HL-60 (cell line): ENCODE measurements around the gene BDNF.

Experiments
- DNase-seq, 2 experiments: peaks; one replicate each; pipeline ENCODE4 v3.0.0-alpha.2; 2010 to 2020; ENCODE audit warnings: low read depth in 1 of 2, low spot score in 1 of 2
- H3K27ac ChIP-seq: fragments of 250-450 bp; sonication (Bioruptor Pico); replicated peaks from 2 replicates; pipeline ENCODE4 v1.5.1; 2020; ENCODE audit warnings: mild to moderate bottlenecking, moderate library complexity
- H3K27me3 ChIP-seq: fragments of 250-450 bp; sonication (Bioruptor Pico); 2 replicates; pipeline ENCODE4 v1.5.1; 2021; ENCODE audit warnings: mild to moderate bottlenecking, moderate library complexity; ENCODE audit not compliant: insufficient read depth, poor library complexity, severe bottlenecking
- H3K4me3 ChIP-seq: replicated peaks from 2 replicates; pipeline ENCODE4 v1.5.1; 2011; ENCODE audit warnings: mild to moderate bottlenecking, control low read depth, low read length; ENCODE audit not compliant: insufficient read depth
- GABPA ChIP-seq: IDR thresholded peaks from 2 replicates; pipeline ENCODE4 v1.6.1; 2012; ENCODE audit warnings: low read depth
- POLR2AphosphoS5 ChIP-seq: IDR thresholded peaks from 2 replicates; pipeline ENCODE4 v1.6.1; 2012; ENCODE audit warnings: low read depth
- REST ChIP-seq: IDR thresholded peaks from 2 replicates; pipeline ENCODE4 v1.6.1; 2012; ENCODE audit warnings: low read depth; ENCODE audit not compliant: insufficient replicate concordance
- SPI1 ChIP-seq: IDR thresholded peaks from 2 replicates; pipeline ENCODE4 v1.6.1; 2012; ENCODE audit warnings: low read depth, mild to moderate bottlenecking, borderline replicate concordance
- TF ChIP-seq, protein P1 (sequence below): IDR thresholded peaks from one replicate; pipeline ENCODE4 v1.5.1; 2011; ENCODE audit warnings: low read length, control low read depth, inconsistent platforms; ENCODE audit not compliant: insufficient read depth

BDNF gene

DNA sequence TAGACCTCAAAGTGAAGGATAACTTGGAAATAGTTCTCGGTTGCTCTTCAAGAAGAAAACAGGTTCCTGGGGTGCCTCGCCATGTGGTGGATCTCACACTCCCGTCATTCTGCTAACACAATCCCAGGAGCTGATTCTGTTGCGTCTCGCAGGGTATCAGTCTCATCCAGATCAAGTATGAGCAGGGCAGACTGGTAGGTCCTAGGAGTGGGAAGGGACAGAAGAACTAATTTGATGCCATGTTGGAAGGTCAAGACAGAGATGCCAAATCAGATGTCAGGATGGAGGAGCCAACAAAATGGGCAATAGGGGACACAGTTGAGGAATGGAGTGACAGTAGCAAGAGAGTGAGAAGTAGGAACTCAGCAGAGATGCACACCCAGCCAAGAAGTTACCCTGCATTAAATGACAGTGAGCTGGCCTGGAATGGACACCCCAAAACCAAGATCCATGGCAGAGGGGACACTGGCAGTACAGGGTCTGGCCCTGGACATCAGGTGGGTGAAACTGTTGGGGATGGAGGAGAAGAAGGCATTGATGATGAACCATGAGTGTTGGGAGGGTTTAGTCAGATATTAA is 76.2 kb downstream of the BDNF start:
- H3K27ac ChIP-seq: no peak overlapping the region
- peaks cover 2% of the 10 kb centered on the region for H3K27me3 ChIP-seq
- H3K4me3 ChIP-seq: no peak overlapping the region
- no peak for DNase-seq
- TF ChIP-seq GABPA (no peak), POLR2AphosphoS5 (no peak), SPI1 (no peak), REST (no peak)
- TF ChIP-seq, protein P1, sequence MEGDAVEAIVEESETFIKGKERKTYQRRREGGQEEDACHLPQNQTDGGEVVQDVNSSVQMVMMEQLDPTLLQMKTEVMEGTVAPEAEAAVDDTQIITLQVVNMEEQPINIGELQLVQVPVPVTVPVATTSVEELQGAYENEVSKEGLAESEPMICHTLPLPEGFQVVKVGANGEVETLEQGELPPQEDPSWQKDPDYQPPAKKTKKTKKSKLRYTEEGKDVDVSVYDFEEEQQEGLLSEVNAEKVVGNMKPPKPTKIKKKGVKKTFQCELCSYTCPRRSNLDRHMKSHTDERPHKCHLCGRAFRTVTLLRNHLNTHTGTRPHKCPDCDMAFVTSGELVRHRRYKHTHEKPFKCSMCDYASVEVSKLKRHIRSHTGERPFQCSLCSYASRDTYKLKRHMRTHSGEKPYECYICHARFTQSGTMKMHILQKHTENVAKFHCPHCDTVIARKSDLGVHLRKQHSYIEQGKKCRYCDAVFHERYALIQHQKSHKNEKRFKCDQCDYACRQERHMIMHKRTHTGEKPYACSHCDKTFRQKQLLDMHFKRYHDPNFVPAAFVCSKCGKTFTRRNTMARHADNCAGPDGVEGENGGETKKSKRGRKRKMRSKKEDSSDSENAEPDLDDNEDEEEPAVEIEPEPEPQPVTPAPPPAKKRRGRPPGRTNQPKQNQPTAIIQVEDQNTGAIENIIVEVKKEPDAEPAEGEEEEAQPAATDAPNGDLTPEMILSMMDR: no peak

- DNase-seq: no peak
- TF ChIP-seq POLR2AphosphoS5 (no peak), REST (no peak), GABPA (no peak), SPI1 (no peak)
- TF ChIP-seq, protein P1: no peak
- H3K27me3 ChIP-seq: peaks cover 2% of the 10 kb centered on the region
- no peak overlapping the region for H3K27ac ChIP-seq
- no peak overlapping the region for H3K4me3 ChIP-seq
Measured at GRCh38 chr11:27622541-27623300, 77.5 kb downstream of the BDNF start.

- TF ChIP-seq SPI1: no peak
- Histone ChIP-seq H3K27ac (no peak overlapping the region), H3K4me3 (no peak overlapping the region), H3K27me3 (peaks cover 2% of the 10 kb centered on the region)
- DNase-seq: no peak
Measured at GRCh38 chr11:27621405-27622161, 78.7 kb downstream of the BDNF start.

- Histone ChIP-seq H3K27me3 (peaks cover 2% of the 10 kb centered on the region), H3K4me3 (no peak overlapping the region), H3K27ac (no peak overlapping the region)
- no peak for TF ChIP-seq SPI1
- TF ChIP-seq, protein P1: no peak
- no peak for TF ChIP-seq GABPA
- no peak for TF ChIP-seq REST
- TF ChIP-seq POLR2AphosphoS5: no peak
- no peak for DNase-seq
Measured at GRCh38 chr11:27619763-27620335, 80.4 kb downstream of the BDNF start.
